ENCODE results near the gene POPDC3.
"Not testable (repeated sequence)": the region's sequence is repeated elsewhere in the genome, so short reads cannot be mapped to it uniquely, and the experiment has no call there.

Gene POPDC3

GRCh38 chr6:105194591-105194990 is 14.8 kb upstream of the POPDC3 start:
- no peak for DNase-seq (ENCODE audit: low read depth)

GRCh38 chr6:105194106-105194505 is 14.3 kb upstream of the POPDC3 start:
- no peak for DNase-seq (ENCODE audit: low read depth)

GRCh38 chr6:105193647-105194046 is 13.8 kb upstream of the POPDC3 start:
- DNase-seq (ENCODE audit: low read depth), result no peak

- no peak for DNase-seq (ENCODE audit: low read depth)
Observed at GRCh38 chr6:105192707-105193465, 13.1 kb upstream of the POPDC3 start.

- DNase-seq (ENCODE audit: low read depth), result no peak
Observed at GRCh38 chr6:105191351-105191750, 11.5 kb upstream of the POPDC3 start.

- no peak for DNase-seq (ENCODE audit: low read depth)
Observed at GRCh38 chr6:105189026-105189820, 9.4 kb upstream of the POPDC3 start.

GRCh38 chr6:105188251-105188650 is 8.4 kb upstream of the POPDC3 start:
- no peak for DNase-seq (ENCODE audit: low read depth)

- DNase-seq (ENCODE audit: low read depth), result no peak
Observed at GRCh38 chr6:105186576-105186975, 6.8 kb upstream of the POPDC3 start.

GRCh38 chr6:105184921-105185320 is 5.1 kb upstream of the POPDC3 start:
- no peak for DNase-seq (ENCODE audit: low read depth)

- DNase-seq (ENCODE audit: low read depth), result no peak
Observed at GRCh38 chr6:105181981-105182515, 2.2 kb upstream of the POPDC3 start.

- DNase-seq (ENCODE audit: low read depth), result no peak
Observed at GRCh38 chr6:105178636-105179035, 1.2 kb downstream of the POPDC3 start.

GRCh38 chr6:105178110-105178509 is 1.7 kb downstream of the POPDC3 start:
- no peak for DNase-seq (ENCODE audit: low read depth)

- no peak for DNase-seq (ENCODE audit: low read depth)
Observed at GRCh38 chr6:105177556-105177955, 2.3 kb downstream of the POPDC3 start.

- DNase-seq (ENCODE audit: low read depth), result no peak
Observed at GRCh38 chr6:105174512-105174911, 5.3 kb downstream of the POPDC3 start.

GRCh38 chr6:105172515-105172914 is 7.3 kb downstream of the POPDC3 start:
- DNase-seq (ENCODE audit: low read depth), result not testable (repeated sequence)

- DNase-seq (ENCODE audit: low read depth), result no peak
Observed at GRCh38 chr6:105170059-105170458, 9.8 kb downstream of the POPDC3 start.

GRCh38 chr6:105167914-105168313 is 11.9 kb downstream of the POPDC3 start:
- no peak for DNase-seq (ENCODE audit: low read depth)

GRCh38 chr6:105164418-105164817 is 15.4 kb downstream of the POPDC3 start:
- no peak for DNase-seq (ENCODE audit: low read depth)

- DNase-seq (ENCODE audit: low read depth), result no peak
Observed at GRCh38 chr6:105163183-105163582, 16.6 kb downstream of the POPDC3 start.

GRCh38 chr6:105162377-105162776 is 17.4 kb downstream of the POPDC3 start:
- DNase-seq (ENCODE audit: low read depth), result no peak

- no peak for DNase-seq (ENCODE audit: low read depth)
Observed at GRCh38 chr6:105161421-105161820, 18.4 kb downstream of the POPDC3 start.

GRCh38 chr6:105153676-105154075 is 26.1 kb downstream of the POPDC3 start:
- DNase-seq (ENCODE audit: low read depth), result no peak

GRCh38 chr6:105152880-105153279 is 26.9 kb downstream of the POPDC3 start:
- no peak for DNase-seq (ENCODE audit: low read depth)
